Panc1 (cell line): Measurements from ENCODE around the gene RASL10A.

Source experiments
- POLR2AphosphoS5 ChIP-seq: IDR thresholded peaks from 2 replicates; pipeline ENCODE4 v1.6.1; 2012; ENCODE audit warnings: mild to moderate bottlenecking, low read depth, low read length, moderate library complexity
- TCF7L2 ChIP-seq: IDR thresholded peaks from 2 replicates; pipeline ENCODE4 v1.6.1; 2011; ENCODE audit warnings: mild to moderate bottlenecking, low read depth, low read length, inconsistent platforms
- TF ChIP-seq, protein P1 (sequence below): fragments of 450-650 bp; IDR thresholded peaks from 2 replicates; pipeline ENCODE4 v1.5.1; 2017; ENCODE audit warnings: mild to moderate bottlenecking
- TF ChIP-seq, protein P2 (sequence below), 2 experiments: IDR thresholded peaks; 2 replicates each; pipeline ENCODE4 v1.6.1; 2011 to 2012; ENCODE audit warnings: low read depth in 2 of 2, control low read depth in 1 of 2, low read length in 1 of 2, mild to moderate bottlenecking in 1 of 2, moderate library complexity in 1 of 2; ENCODE audit not compliant: insufficient read depth in 1 of 2

GRCh38 chr22:29305836-29306174, 9.7 kb downstream of the RASL10A start:
- TF ChIP-seq POLR2AphosphoS5 (no peak), TCF7L2 (no peak)
- TF ChIP-seq, protein P1, sequence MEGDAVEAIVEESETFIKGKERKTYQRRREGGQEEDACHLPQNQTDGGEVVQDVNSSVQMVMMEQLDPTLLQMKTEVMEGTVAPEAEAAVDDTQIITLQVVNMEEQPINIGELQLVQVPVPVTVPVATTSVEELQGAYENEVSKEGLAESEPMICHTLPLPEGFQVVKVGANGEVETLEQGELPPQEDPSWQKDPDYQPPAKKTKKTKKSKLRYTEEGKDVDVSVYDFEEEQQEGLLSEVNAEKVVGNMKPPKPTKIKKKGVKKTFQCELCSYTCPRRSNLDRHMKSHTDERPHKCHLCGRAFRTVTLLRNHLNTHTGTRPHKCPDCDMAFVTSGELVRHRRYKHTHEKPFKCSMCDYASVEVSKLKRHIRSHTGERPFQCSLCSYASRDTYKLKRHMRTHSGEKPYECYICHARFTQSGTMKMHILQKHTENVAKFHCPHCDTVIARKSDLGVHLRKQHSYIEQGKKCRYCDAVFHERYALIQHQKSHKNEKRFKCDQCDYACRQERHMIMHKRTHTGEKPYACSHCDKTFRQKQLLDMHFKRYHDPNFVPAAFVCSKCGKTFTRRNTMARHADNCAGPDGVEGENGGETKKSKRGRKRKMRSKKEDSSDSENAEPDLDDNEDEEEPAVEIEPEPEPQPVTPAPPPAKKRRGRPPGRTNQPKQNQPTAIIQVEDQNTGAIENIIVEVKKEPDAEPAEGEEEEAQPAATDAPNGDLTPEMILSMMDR, result no peak
- TF ChIP-seq, protein P2, sequence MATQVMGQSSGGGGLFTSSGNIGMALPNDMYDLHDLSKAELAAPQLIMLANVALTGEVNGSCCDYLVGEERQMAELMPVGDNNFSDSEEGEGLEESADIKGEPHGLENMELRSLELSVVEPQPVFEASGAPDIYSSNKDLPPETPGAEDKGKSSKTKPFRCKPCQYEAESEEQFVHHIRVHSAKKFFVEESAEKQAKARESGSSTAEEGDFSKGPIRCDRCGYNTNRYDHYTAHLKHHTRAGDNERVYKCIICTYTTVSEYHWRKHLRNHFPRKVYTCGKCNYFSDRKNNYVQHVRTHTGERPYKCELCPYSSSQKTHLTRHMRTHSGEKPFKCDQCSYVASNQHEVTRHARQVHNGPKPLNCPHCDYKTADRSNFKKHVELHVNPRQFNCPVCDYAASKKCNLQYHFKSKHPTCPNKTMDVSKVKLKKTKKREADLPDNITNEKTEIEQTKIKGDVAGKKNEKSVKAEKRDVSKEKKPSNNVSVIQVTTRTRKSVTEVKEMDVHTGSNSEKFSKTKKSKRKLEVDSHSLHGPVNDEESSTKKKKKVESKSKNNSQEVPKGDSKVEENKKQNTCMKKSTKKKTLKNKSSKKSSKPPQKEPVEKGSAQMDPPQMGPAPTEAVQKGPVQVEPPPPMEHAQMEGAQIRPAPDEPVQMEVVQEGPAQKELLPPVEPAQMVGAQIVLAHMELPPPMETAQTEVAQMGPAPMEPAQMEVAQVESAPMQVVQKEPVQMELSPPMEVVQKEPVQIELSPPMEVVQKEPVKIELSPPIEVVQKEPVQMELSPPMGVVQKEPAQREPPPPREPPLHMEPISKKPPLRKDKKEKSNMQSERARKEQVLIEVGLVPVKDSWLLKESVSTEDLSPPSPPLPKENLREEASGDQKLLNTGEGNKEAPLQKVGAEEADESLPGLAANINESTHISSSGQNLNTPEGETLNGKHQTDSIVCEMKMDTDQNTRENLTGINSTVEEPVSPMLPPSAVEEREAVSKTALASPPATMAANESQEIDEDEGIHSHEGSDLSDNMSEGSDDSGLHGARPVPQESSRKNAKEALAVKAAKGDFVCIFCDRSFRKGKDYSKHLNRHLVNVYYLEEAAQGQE (IDR thresholded peaks at IDR 0.05; ENCODE audit: insufficient read depth in 1 of 2, low read depth in 2 of 2, low read length in 1 of 2), result no peak
